GM19463 (cell line): ENCODE data around the gene TREML4.
"Not testable (repeated sequence)": the region's sequence is repeated elsewhere in the genome, so short reads cannot be mapped to it uniquely, and the experiment has no call there.

Experiments
- ATAC-seq: cut with Tn5 transposase; IDR thresholded peaks from one replicate; pipeline ENCODE4 v1.9.1; 2021; ENCODE audit warnings: mild to moderate bottlenecking, moderate library complexity; ENCODE audit not compliant: unreplicated experiment

Gene TREML4

DNA sequence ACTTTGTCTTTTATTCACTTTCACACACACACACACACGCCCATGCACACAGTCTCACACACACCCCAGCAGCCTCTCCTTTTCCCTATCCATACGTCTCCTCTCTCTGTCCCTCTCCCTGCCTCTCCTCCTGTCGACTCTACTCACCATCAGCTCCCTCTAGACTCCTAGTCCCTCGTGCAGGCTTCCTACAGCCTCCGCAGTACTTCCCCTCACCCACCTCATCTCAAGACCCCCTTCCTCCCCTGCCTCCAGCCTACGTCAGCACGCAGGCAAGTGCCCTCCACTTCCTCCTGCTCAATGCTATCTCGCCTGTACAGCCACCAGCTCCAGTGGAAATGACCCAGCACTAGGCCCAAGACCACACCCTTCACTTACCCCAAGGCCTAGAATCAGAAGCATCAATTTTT, 26.4 kb upstream of the TREML4 start:
- ATAC-seq, result no peak

DNA sequence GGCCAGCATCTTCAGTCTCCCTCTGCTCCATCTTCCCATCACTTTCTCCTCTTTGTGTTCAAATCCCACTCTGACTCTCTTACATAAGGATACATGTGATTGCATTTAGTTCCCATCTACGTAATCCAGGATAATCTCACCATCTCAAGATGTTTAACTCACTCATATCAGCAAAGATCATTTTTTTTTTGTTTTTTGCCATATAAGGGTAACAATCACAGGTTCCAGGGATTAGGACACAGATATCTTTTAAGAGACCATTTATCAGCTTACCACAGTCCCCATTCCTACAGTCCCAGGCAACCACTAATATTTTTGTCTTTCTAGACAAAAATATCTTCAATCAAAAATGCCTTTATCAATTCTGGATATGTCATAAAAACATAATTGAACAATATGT, 24.0 kb upstream of the TREML4 start:
- ATAC-seq, result no peak

DNA sequence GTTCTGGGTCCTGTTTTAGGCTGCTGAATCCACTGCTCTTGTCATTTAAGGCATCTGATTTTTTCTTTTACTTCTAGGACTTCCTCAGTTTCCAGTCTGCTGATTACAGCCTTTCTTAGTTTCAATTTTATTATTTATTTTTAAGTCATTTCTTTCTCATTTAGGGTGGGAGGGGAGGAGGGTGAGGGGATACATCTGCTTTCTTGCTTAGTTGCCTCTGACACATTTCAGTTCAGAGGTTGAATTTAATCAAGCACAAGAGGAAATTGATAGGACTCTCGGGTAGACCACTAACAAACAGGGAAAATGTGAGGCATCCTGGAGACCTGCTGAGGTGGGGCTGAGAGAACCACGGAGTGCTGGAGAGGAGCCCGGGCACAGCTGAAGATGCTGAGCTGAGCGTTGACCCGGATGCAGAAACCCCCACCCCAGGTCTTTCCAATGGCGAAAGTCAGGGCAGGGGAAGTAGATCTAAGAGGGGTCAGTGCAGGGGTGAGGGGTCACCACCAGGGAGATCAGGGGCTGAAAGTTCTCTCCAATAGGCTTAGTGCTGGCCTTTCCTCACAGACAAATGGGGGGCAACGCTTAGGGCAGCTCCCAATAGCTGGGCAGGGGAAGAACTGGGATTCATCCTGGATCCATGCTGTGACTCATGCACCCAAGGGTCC, 19.6 kb upstream of the TREML4 start:
- ATAC-seq, result no peak

DNA sequence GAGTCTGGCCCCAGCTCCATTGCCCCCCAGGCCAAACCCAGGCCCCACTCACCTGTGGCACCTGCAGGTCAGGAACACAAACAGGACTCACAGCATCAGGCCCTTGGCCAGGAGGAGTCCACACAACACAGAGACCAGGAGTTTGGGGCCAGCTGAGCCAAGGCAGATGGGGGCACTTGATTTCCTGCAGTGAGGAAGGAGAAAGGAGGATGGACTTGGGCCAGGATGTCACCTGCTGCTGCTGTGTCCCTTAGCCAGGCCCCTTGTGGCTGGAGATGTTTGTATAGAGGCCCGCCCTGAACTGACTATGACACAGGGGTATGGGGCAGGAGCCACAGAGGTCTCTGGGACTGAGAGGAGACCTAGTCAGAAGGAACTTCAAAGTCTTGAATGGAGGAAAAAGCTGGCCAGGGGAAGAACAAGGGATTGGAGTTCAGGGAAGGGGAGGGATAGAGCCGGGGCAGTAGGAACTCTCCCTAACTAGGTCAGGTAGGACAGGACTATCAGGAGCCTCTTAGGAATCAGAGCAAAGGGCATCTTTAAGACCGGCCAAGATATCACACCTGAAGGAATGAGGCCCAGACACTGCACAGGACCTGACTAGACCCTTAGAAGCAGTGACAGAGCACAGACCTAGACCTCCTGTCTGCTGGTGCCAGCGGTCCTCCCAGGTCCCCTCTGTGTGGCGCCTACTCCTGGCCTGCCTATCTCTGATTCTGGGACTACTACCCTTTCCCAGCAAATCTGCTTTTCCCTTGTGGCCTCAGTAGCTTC, 18.4 kb upstream of the TREML4 start:
- ATAC-seq, result no peak

DNA sequence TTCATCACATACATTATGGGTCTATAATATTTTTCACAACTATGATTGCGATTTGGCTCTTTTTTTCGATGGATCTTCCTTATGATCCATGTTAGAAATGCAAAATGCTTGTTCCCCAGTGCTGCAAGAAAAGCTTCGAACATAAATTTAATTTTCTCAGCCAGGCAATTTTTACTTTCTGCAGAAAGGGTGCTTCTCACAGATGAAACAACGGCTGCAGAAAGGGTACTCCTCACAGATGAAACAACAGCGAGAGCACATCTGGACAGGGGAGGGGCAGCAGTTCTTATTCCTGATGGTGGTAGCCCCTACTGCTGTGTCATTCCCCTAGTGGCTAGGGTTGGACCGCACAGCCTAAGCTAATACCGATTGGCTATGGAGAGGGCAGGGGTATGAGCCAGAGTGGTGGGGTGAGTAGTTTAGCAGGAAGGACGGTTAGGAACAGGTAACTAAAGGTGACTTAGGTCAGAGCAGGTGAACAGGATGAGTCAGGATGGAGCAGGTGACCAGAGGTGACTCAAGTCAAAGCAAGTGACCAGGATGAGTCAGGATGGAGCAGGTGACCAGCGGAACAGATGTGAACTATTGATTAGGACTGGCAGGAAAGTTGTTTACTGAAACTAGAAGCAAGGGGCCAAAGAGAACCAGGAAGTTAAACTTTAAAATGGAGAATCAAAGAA, 13.4 kb upstream of the TREML4 start:
- no peak for ATAC-seq

DNA sequence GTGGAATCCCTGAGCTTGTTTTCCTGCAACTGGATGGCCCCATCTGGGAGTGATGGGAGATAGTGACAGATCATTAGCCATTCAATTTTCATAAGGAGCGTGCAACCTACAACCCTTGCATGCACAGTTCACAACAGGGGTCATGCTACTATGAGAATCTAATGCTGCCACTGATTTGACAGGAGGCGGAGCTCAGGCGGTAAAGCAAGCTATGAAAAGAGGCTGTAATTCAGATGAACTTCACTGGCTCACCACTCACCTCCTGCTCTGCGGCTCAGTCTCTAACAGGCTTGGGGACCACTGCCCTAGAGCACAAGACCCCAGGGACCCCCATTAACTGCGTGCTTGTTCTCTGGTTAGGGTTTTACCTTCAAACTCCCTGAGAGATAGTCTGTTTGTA, 12.4 kb upstream of the TREML4 start:
- no peak for ATAC-seq

DNA sequence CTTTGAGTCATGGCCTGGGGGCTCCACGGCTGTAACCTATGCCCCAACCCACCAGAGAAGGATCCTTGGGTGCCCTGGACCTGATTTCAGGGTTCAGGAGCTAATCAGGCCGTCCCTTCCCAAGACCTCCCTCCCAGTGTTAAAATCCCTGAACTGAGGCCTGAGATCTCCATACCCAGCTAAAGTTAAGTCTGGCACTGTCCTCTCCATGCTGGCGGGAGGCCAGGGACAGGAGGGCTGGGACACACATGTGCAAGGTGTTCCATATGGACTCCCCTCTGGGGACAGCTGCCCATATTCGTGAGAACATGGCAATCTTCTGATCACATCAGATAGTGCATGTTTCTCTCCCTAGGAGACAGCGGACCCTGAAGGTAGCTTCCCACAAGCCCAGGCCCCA, 11.5 kb upstream of the TREML4 start:
- no peak for ATAC-seq

DNA sequence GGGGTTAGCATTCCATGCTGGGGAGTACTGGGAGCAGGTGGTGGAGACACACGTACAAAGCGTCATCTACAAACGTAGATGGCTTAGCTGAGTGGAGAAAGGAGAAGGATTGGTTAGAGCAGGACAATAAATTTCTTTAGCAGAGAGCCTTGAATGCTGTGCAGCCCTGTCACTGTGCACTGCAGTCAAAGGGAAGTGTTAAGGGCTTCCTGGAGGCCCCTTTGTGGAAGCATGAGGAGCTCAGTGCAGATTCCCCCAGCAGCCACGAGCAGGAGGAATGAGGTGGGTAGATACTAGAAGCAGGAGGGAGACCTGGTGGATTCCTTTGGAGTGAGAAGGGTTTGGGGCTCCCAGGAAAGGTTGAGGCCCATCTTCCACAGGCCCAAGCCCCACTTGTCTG, 6.1 kb upstream of the TREML4 start:
- ATAC-seq, result no peak

DNA sequence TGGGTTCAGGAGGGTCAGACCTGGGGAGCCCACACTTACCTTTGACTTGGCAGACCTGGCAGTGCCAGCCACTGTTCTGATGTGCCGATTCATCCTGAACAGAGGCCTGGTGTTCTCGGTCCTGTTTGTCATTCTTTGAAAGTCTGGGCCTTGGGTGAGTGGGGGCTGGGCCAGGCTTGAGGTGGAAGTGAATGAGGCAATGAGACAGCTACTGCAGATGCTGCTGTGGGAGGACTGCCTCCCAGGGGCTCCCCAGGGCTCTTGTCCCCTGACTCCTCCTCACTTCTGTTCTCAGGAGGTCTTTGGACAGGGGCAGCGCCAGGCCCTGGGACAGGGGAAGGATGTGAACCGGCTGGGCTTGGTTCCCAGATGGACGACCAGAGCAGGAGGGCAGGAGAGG, 5.6 kb upstream of the TREML4 start:
- no peak for ATAC-seq

DNA sequence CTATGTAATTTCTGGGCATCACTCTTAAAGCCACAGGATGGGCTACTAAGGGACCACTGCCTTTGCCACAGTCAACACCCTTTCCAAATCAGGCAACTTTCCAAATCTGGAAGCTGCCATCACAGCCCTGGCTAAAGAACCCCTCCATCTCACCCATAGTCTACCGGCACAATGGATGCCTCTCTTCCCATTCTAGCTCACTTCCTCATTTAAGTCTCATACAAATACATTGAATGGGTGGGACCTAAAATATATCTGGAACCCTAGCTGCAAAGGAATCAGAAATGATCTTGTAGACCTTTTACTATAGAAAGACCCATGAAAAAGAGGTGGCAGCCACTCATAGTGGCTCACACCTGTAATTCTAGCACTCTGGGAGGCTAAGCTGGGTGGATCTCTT, 3.3 kb upstream of the TREML4 start:
- ATAC-seq, result no peak

DNA sequence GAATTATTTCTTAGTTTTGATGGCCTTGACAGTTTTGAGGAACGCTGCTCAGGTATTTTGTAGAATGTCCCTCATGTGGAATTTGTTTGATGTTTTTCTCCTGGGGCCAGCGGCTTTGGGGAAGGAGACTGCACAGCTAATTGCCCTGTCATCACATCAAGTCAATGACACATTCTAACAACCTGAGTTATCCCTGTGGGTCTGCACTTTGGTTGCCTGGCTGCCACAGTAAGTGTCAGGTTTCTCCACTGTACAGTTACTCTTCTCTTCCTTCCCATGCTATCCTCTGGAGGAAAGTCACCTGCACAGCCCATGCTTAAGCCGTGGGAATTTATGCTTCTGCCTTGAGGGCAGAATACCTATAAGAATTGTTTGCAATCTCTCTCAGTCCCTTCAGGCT, 1.4 kb upstream of the TREML4 start:
- no peak for ATAC-seq

DNA sequence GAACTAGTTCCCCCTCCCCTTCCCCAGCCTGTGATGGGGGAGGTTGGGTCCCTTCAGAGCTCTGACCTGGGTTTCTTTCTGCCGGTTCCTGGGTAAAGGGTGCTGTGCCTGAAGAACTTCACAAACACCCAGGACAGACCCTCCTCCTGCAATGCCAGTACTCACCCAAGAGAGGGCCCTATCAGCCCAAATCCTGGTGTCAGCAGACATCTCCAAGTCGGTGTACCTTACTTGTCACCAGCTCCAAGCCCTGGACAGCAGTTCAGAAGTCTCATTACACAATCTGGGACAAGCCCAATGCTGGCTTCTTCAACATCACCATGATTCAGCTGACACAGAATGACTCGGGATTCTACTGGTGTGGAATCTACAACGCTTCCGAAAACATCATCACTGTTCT, 467 bp downstream of the TREML4 start:
- ATAC-seq, result no peak

DNA sequence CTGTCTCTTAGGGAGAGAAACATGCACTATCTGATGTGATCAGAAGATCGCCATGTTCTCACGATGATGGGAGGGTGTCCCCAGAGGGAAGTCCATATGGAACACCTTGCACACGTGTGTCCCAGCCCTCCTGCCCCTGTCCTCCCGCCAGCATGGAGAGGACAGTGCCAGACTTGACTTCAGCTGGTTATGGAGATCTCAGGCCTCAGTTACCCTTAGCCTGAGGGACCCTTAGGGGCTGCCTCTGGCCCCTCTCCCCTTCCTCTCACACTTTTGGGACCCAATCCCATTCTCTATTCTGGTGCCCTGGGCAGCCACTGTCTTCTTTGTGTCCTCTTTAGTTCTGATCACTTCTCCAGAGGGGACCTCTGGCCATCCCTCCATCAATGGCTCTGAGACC, 1.6 kb downstream of the TREML4 start:
- ATAC-seq, result no peak

DNA sequence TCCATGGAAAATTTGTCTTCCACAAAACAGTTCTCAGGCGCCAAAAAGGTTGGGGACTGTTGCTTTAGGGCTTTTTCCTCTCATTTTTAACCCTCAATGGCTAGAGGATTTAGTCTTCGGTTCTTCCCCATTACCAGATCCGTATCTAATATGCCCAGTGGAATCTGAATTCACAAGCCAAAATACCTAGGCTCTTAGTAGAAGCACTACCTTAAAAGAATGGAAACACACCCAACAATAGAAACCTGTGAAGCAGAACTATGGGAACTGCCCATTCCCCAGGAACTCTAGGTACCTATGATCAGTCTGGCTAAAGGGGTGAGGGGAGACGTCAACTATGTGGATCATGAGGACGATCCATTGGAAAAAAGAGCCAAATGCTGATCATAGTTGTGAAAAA, 3.1 kb downstream of the TREML4 start:
- no peak for ATAC-seq

DNA sequence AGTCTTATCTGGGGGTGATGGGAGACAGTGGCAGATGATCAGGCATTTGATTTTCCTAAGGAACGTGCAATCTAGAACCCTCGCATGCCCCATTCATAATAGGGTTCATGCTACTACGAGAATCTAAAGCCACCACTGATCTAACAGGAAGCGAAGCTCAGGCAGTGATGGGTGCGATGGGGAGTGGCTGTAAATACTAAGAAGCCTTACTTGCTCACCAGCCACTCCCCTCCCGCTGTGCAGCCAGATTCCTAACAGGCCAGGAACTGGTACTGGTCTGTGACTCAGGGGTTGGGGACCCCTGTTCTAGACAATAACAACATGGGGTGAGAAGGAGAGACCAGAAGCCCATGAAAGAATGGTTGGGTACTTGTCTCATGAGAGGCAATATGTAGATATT, 4.5 kb downstream of the TREML4 start:
- ATAC-seq, result no peak

DNA sequence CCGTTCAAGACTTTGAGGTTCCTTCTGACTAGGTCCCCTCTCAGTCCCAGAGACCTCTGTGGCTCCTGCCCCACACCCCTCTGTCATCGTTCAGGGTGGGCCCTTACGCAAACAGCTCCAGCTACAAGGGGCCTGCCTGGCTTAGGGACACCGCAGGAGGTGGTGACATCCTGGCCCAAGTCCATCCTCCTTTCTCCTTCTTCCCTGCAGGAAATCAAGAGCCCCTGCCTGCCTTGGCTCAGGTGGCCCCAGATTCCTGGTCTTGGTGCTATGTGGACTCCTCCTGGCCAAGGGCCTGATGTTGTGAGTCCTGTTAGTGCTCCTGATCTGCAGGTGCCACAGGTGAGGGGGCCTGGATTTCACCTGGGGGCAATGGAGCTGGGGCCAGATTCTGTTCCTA, 8.1 kb downstream of the TREML4 start:
- no peak for ATAC-seq

DNA sequence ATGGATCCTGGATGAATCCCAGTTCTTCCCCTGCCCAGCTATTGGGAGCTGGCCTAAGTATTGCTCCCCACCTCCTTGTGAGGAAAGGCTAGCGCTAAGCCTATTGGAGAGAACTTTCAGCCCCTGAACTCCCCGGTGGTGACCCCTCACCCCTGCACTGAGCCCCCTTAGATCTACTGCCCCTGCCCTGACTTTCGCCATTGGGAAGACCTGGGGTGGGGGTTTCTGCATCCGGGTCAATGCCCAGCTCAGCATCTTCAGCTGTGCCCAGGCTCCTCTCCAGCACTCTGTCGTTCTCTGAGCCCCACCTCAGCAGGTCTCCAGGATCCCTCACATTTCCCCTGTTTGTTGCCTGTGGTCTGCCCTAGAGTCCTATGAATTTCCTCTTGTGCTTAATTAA, 9.0 kb downstream of the TREML4 start:
- no peak for ATAC-seq

DNA sequence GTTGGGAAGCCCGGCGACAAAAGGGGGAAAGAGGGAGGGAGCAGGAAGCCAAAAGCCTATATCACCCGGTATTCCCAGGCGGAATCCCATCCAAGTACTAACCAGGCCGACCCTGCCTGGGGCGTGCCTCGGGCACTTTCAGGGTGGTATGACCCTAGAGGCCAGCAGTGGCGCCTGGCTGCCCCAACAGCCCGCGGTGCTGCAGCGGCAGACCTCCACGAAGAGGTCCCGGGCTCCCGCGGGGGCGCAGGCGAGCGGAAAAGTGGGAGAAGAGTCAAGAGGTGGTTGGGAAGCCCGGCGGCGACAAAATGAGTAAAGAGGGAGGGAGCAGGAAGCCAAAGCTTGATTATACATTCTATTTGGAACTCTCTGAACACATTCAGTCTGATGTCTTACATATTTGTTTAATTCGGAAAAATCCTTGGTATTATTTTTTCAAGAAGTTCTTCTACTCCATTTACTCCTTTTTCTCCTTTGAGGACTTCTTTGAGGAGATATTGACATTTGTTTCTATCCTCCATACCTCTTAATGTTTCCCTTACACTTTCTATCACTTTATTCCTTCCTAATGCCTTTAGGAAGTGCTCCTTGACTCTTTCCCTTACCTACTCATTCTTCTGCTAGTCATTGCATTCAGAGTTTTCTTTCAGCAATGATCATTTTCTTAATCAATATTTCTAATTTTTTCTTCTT, 11.5 kb downstream of the TREML4 start:
- no peak for ATAC-seq

DNA sequence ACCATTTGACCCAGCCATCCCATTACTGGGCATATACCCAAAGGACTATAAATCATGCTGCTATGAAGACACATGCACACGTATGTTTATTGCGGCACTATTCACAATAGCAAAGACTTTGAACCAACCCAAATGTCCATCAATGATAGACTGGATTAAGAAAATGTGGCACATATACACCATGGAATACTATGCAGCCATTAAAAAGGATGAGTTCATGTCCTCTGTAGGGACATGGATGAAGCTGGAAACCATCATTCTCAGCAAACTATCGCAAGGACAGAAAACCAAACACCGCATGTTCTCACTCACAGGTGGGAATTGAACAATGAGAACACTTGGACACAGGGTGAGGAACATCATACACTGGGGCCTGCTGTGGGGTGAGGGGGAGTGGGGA, 18.4 kb downstream of the TREML4 start:
- ATAC-seq, result not testable (repeated sequence)

DNA sequence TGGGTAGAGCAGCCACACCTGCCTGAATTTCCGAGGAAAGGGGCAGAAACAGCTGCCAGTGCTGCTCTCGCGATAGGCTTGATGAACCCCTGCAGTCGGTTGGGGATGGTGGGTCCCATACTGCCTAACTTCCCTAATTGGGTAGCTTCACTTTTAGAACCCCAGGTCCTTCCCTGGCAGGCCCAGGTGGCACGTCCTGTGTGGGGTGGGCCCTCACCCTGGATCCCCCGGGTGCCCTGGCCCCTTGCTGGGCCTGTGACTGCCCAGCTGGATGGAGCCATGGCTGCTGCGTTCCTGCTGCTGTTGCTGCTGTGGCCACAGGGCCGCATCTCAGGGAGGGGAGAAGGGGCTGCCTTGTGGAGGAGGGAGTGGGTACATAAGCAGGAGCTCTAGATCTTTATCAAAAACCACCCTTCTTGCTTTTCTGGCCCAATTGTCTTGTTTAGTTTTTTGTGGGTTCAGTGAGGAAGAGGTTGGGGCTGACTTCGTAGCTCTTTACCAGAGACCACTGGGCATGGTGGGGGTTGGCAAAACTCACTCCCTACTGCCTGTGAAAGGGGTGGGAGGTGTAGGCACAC, 19.2 kb downstream of the TREML4 start:
- no peak for ATAC-seq
